NCI-H1436 treated with DMSO at 0.1 percent for 48 hours (cell line): ENCODE measurements around the gene CLEC19A.
"Not testable (repeated sequence)": the region's sequence is repeated elsewhere in the genome, so short reads cannot be mapped to it uniquely, and the experiment has no call there.

ENCODE experiments used
- DNase-seq: peaks from one replicate; lab custom pipeline; 2025; lab: John Stamatoyannopoulos, UW

CLEC19A gene

DNA sequence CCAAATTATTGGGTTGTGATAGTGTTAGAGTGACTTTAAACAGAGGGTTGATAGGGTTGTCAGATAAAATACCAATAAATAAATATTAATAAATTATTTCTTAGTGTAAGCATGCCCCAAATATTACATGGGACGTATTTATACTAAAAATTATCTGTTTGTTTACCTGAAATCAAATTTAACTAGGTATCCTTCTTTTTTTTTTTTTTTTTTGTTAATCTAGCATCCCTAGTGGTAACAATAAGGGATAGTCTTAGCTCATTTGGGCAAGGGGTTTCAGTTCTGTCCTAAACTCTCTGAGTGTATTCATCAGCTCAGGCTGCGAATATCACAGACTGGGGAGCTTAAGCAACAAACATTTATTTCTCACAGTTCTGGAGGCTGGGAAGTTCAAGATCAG lies 1.3 kb downstream of the CLEC19A start:
- no peak for DNase-seq

DNA sequence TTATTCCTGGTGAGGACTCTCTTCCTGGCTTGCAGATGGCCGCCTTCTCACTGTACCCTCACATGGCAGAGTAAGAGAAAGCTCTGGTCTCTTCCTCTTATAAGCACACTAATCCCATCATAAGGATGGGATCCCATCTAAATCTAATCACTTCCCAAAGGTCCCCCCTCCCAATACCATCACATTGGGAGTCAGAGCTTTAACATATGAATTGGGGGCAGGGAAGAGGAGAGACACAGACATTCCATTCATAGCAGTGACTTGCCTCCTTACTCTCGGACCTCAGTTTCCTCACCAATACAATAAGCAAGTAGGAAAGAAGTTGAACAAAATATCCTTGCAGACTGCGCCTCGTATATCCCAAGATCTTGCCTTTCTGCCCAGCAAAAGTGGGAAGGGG lies 1.7 kb downstream of the CLEC19A start:
- DNase-seq, result no peak

DNA sequence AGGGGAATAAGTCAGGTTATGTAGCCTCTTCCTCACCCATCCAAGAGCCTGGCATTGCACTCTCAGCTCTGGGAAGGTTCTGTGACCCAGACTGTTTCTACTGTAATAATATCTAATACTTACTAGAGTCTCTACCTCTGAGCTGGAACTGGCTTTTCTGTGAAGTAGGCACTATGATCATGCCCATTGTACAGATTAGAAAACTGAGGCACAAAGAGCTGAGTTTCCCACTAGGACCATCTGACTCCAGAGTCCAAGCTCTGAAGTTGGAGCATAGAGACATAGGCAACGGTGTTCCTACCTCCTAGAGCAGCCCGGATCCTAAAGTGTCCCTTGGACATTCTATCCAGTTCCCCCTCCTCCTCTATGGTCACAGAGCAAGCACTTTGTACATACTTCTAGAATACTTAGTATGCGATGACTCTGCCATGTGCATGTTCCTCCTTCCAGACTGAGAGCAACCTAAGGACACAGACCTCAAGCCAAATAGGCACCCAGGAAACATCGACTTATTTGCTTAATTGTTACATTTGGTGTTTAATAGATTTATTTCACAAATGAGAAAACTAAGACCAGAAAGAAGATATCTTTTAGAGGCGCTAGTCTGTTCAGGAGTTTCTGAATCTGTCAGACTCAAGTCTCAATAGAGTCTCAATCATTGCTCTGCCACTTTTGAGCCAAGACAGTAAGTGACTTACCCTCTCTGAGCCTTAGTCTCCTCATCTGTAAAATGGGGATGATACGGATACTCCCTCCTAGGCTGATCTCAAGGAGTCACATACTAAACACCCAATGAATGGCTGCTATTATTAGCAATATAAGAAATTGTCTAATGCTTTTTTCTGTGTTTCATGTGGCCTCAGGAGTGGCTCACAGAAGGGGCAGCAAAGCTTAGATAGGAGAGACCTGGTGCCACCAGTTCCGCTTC lies 3.6 kb downstream of the CLEC19A start:
- no peak for DNase-seq

DNA sequence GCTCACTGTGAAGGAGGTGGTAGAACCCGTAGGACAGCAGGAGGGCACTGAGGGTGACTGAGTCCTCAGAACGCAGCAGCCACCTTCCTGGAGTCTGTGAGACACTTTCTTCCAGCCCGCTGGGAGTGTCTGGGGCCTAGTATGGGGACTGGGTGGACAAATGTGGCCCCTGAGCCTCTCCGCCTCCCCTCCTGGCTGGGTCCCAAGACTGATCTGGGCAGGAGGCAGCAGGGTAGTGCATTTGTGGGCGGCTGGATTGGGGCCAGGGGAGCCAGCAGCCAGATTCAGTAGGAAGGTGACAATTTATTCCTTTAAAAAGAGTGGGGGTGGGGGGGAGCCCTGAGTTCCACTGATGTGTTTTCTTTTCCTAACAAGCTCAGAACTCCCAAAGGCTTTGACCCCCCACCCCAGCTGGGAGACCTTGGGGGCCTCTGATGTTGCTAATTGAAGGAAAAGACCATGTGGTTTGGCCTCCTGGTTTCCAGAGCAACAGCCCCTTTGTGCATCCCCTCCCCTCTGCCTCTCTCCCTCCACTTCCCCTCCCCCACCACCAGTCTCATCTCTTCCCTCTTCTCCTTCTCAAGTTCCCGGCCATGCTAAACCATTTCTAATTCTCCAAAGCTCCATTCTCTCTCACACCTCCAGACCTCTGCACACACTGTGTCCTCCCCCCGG lies 4.4 kb downstream of the CLEC19A start:
- DNase-seq, result no peak

DNA sequence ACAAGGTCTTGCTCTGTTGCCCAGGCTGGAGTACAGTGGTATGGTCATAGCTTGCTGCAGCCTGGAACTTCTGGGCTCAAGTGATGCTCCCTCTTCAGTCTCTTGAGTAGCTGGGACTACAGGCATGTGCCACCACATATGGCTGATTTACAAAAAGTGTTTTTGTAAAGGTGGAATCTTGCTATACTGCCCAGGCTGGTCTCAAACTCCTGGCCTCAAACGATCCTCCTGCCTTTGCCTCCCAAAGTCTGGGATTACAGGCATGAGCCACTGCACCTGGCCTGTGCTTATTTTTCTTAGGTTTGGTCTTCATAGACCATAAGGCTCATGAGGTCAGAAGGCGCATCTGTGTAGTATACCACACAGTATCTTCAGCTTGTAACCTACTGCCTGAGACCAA lies 5.3 kb downstream of the CLEC19A start:
- no peak for DNase-seq

DNA sequence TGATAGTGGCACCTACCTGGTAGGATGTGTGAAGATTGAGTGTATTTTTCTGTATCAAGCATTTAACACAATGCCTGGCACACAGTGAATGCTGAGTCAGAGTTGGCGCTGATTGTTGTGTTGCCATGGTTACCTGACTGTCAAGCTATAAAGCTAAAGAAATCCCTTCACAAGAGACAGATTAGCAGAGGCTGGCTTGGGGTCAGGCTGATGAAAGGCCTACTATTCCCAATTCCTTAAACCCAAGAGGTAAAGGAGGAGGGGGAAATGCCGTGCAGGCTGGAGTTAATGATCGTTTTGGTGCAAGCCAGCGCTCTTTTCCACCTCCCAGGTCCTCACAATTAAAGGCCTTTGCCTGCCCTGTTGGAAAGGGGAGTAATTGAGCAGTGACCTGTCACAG lies 5.9 kb downstream of the CLEC19A start:
- no peak for DNase-seq

DNA sequence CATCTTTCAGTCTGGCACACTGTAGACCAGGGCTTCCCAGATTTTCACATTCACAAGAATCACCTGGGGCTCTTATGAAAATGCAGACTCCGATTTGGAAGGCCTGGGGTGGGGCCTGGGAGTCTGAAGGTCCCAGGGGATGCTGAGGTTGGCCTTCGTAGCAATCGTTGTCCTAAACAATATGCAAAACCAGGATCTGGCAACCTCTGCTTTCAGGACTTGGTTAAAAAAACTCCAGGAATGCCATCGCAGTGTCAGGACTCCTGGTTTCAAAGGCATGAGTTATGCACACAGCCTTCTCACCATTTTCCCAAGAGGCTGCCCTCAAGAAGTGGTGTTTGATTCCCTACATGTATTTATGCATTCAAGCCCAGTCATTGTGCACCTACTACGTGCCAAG lies 6.7 kb downstream of the CLEC19A start:
- DNase-seq, result no peak

DNA sequence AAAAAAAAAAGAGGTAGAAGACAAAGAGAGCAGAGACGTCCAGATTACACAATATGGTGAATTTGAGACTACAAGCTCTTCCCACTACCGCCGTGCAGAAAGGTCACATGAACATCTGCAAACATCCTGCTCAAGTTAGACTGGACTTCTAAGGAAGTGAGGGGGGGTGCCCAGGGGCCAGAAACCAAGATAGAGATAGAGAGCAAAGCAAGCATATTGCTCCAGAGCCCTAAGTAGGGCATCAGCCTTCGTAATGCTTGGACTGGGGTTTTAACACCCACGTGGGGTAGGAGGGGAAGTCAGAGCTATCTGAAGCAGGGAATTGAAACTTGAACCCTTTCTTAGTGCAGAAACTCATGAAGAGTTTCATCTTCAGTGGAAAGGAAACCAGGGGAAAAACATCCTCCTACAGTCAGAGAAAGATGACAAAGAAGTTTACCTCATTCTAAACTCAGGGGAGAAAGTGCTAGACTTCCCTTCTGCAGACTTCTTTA lies 8.7 kb downstream of the CLEC19A start:
- DNase-seq, result peak; percentile 1

DNA sequence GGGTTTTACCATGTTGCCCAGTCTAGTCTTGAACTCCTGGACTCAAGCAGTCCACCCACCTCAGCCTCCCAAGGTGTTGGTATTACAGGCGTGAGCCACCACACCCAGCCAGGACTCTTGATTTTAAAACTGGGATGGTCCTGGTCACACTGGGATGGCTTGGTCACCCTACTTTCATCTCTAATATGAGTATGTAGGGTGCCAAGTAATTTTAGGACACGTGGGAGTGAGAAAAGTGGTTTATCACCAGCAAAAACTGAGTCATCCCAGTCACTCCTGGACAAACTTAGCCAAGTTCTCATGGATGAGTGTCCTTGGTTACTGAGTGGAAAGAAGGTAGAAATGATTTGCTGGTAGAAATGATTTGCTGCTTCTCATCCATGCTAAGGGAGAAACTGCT lies 9.9 kb downstream of the CLEC19A start:
- no peak for DNase-seq

DNA sequence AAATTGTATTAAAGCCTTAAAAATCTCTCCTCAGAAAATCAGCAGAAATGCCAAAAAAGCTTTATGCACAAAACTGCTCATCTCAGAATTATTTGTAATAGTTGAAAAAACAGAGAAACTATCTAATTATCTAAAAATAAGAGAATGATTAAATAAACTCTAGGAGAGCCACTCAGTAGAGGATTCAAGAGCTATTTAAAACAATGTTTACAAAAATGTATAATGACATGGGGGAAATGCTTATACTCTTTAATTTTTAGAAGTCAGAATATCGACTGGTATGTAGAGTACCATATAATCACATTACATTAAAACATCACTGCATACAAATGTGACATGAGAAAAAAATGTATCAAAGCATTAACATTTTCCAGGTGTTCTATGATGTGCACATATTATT lies 11.9 kb downstream of the CLEC19A start:
- DNase-seq, result no peak

DNA sequence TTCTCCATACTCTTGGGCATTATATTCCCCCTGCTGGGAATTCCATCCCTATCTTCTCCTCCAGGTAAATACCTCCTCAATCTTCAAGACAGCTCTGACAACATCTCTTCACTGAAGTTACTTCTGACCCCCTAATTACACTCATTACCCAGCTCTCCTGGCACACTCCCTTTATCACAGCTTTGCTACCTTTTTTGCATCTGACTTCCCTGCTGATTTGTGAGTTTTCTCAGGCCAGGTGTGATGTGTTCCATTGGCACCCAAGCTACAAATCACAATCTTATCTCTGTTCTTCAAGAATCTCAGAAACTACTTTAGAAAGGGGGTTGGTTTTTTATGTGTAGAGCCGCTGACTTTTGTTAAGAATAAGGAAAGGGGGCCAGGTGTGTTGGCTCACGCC lies 14.0 kb downstream of the CLEC19A start:
- no peak for DNase-seq

DNA sequence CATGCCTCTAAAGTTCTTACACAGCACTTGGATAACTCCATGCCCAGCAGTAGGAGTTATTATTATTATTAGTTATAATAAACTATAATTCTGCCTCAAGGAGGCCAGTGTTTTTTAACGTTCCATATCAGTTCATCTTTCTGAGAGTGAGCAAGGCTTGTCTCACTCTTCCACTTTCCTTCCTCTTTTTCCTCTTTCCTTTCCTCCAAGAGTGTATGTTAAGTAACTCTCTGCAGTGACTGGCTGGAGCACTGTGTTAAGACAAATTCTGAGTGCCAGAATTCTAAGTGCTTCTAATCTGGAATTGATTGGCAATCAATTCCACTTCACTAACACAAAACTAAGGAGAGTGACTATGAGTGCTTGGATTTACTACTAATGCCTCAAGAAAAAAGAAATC lies 16.4 kb downstream of the CLEC19A start:
- no peak for DNase-seq

DNA sequence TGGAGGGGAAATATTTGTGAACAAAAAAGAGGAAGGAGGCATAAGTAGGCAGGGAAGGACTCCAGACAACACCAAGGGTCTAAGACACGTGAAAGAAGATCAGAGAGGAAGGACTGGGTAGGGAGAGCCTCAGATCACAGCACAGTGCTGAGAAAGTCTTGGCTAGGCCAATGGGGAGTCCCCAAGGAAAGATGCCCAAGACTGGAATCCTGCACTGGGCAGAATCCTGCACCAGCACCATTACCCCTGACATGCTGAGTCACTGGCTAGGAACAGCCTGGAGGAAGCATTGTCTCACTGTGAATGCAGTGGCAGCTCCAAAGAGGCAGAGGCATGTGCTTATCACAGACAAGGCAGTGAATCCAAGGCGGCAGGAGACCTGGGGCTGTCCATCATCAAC lies 19.2 kb downstream of the CLEC19A start:
- no peak for DNase-seq

DNA sequence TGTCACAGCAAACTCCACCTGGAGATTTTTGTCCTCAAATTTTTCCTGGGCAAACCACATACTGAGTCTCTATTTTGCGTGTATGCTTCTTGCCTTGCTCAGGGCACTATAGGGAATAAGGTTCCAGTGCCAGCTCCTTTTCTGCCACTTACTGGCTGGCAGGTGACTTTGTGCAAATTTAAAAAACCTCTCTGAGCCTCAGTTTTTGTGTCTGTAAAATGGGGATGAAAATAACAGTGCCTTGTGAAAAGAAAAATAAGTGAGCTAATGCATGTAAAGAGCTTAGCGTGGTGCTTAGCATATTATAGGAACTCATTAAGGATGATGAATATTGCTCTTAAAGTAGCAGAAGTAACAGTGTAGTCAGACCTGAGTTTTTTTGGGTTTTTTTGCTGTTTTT lies 19.9 kb downstream of the CLEC19A start:
- no peak for DNase-seq

DNA sequence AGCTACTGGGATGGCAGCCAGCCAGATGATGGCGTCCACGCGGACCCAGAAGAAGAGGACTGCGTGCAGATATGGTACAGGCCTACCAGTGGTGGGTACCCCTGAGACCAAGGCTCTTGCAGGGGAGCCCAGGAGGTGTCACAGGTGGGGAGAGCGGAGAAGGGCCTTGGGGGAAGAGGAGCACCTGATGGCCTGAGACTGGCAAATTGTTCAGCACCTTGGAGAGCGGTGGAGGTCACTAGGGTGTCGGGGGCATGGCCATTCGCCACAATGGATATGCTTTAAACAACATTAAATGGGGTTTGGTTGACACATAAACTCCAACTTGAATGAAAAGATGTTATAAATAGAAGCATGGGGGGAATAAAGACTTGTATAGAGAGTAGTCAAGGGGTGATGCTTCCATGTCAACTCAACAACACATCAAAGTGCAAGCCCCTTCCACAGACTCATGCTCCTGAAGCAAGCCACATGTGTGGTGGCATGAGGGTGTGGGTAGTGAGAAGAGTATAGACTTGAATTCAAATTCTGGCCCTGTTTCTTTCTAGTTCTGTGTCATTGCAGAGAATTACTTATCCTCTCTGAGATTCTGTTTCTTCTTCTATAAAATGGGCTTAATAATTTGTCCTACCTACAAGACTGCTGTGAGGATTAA lies 22.2 kb downstream of the CLEC19A start:
- no peak for DNase-seq

DNA sequence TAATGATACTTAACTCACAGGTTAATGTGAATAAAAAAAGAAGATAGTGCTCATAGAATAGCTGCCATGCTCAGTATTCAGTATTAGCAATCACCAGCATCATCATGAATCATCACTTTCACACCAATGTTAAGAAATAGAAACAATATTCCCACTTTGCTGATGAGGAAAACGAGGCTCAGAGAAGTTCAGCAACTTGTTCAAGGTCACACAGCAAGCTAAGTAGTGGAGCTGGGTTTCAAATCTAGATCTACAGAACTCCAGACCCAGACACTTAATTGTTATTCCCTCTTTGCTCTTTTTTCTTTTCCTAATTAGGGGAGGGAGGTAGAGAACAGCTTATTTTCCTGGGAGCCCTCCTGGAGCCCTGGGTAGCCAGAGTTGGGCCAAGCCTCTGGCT lies 22.9 kb downstream of the CLEC19A start:
- no peak for DNase-seq

DNA sequence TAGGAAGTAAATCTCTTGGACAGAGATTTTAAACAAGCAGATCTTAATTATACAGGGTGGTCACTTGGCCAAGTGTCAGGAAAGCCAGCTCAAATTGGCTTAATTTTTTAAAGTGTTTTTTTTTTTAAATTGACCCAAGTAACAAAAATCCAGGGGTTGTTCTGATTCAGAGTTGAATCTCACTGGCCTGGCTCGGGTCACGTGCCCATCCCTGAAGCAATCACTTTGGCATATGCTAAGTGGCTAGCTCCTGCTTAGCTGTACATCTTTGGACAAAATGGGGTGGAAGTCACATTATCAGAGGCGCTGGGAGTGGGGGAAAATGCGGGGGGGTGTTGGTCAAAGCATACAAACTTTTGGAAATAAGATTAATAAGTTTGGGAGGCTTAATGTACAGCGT lies 23.6 kb downstream of the CLEC19A start:
- no peak for DNase-seq

DNA sequence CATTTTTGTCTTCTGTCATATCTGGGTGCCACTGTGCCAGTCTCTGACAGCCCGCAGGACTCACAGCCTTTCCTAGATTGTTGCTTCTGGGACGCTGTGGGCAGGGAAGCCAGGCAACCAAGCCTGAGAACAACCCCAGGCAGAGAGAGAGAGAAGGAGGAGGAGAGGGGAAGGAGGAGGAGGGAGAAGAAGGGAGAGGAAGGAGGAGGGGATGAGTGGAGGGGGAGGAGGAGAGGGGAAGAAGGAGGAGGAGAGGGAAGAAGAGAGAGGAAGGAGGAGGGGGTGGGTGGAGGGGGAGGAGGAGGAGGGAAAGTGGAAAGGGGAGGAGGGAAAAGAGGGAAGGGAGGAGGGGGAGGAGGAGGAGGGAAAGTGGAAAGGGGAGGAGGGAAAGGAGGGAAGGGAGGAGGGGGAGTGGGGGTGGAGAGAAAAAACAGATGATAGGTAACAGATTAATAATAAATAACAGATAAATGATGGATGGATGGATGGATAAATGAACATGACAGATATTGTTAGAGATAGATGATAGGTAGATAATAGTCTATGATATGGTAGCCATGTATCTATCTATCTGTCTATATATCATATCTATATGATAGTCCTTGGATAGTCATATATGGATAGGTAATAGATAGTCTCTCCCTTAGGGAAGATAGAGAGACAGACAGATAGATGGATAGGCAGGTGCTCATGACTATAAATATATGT lies 29.3 kb downstream of the CLEC19A start:
- DNase-seq, result no peak

DNA sequence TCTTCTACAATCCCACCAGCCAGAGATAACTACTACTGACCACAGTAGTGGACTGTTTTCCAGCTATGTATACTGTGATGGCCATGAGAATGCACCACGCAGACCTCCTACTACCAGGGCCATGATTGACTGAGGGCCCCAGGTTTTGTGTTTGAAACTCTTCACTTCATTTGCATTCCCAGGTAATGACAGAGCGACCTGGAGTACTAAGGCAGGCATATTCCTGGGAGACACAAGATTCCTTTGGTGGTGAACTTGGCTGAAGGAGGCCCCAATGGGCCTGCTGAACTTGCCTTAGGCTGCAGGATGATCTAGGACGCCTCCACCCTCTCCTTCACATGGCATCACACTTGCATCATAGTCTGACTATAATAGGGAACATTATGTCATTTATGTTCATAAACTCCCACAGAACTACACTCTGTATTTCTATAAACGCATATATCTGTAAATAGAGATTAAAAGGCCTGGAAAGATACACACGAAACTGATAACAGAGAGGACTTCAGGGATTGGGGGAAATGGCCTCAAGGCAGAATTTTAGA lies 30.4 kb downstream of the CLEC19A start:
- DNase-seq, result no peak

DNA sequence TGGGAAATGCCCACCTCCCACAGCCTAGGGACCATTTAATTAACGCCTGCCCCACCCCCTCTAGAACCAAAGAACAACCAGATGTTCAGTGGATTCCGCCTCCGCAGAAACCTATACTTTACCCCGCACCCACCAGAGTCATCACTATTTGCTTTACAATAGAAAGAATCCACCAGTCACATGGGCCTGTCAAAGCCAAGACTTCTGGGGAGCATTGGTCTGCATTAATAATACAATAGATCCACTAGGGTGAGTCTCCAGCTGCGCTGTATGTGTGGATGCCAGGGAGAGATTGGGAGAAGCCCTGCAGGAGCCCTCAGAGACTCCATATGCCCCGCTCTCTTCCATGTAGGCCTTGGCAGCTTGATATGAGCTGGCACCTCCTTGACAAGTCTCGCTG lies 31.3 kb downstream of the CLEC19A start:
- DNase-seq, result no peak

DNA sequence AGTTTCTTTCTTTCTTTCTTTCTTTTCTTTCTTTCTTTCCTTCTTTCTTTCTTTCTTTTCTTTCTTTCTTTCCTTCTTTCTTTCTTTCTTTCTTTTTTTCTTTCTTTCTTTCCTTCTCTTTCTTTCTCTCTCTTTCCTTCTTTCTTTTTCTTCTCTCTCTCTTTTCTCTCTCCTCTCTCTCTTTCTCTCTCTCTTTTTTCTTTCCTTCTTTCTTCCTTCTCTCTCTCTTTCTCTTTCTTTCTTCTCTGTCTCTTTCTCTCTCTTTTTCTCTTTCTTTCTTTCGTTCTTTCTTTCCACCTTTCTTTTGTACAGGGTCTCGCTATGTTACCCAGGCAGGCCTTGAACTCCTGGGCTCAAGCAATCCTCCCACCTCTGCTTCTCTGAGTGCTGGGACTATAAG lies 35.7 kb downstream of the CLEC19A start:
- DNase-seq, result not testable (repeated sequence)

DNA sequence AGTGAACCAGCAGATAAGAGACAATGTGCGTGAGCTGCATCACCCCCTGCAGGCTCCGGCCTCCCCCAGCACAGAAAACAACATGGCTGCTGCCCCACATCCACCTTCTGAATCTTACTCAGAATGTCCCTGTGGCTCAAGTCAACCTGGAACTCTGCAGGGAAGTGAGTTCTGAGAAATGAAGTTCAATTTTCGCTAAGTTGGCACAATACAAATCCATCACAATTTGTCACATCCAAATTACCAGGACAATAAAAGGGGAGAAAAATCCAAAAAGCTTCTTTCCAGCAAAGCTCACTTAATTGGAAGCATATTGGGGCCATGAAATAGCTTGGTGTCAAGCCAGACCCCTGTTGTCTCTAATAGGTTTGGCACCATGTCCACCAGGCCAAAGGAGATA lies 38.1 kb downstream of the CLEC19A start:
- no peak for DNase-seq
